H1 (cell line): ENCODE results near the gene KRT6C. TPM values are rescaled to one million over a fixed set of nuclear protein-coding genes. Genes with fewer than 3 reads are reported as not detected.

Experiments
- CTCF ChIA-PET: fragments of 300-600 bp; sonication (Branson Sonifier 250); formaldehyde crosslinking; loops from one replicate; lab custom pipeline; 2021; ENCODE audit not compliant: partially characterized antibody; lab: Charles Lee
- POLR2A ChIA-PET: fragments of 300-600 bp; sonication (Branson Sonifier 250); formaldehyde crosslinking; loops from one replicate; lab custom pipeline; 2021; ENCODE audit warnings: inconsistent platforms; ENCODE audit not compliant: partially characterized antibody; lab: Charles Lee
- DNase-seq, 2 experiments: peaks; one replicate each; pipeline versions ENCODE4 v3.0.0 to v3.0.0-alpha.2; 2010 to 2022; ENCODE audit warnings: low spot score in 2 of 2, low read depth in 1 of 2, mixed read lengths in 1 of 2
- FAIRE-seq: peaks from 2 replicates; lab custom pipeline; 2011; peaks lifted over from hg19 to GRCh38; lab: Jason Lieb, UNC
- H2AFZ ChIP-seq: 2 replicates; pipeline ENCODE4 v1.8.1; 2012; ENCODE audit warnings: low read length, inconsistent platforms
- H2AK5ac ChIP-seq: 2 replicates; pipeline ENCODE4 v1.6.1; 2013; ENCODE audit warnings: low read depth, low read length
- H2BK120ac ChIP-seq: replicated peaks from 2 replicates; pipeline ENCODE3; 2013; ENCODE audit warnings: low read depth, low read length, inconsistent platforms
- H2BK12ac ChIP-seq: 2 replicates; pipeline ENCODE4 v1.6.1; 2013; ENCODE audit warnings: low read depth, low read length
- H2BK15ac ChIP-seq: 2 replicates; pipeline ENCODE4 v1.6.1; 2013; ENCODE audit warnings: low read length
- H2BK20ac ChIP-seq: 2 replicates; pipeline ENCODE4 v1.6.1; 2013; ENCODE audit warnings: low read length
- H2BK5ac ChIP-seq: 2 replicates; pipeline ENCODE4 v1.6.1; 2013; ENCODE audit warnings: low read depth, low read length
- H3K14ac ChIP-seq: 2 replicates; pipeline ENCODE4 v1.6.1; 2013; ENCODE audit warnings: inconsistent platforms; ENCODE audit not compliant: insufficient read length
- H3K18ac ChIP-seq: 2 replicates; pipeline ENCODE4 v1.6.1; 2013; ENCODE audit warnings: low read length; ENCODE audit errors: extremely low read depth
- H3K23ac ChIP-seq: 2 replicates; pipeline ENCODE4 v1.6.1; 2013; ENCODE audit warnings: inconsistent platforms; ENCODE audit not compliant: insufficient read length
- H3K23me2 ChIP-seq: 2 replicates; pipeline ENCODE4 v1.6.1; 2013; ENCODE audit warnings: low read depth, low read length
- H3K27ac ChIP-seq: 2 replicates; pipeline ENCODE4 v1.6.1; 2011; ENCODE audit warnings: low read depth, low read length, inconsistent platforms
- H3K27me3 ChIP-seq, 4 experiments: replicated peaks in 1 of 4; 1 replicate in 1 of 4; 2 replicates in 3 of 4; pipeline versions ENCODE4 v1.6.1 to v1.8.1; 2011 to 2013; ENCODE audit warnings: low read length in 3 of 4, mild to moderate bottlenecking in 3 of 4, inconsistent platforms in 2 of 4, mixed read lengths in 2 of 4, moderate library complexity in 1 of 4; ENCODE audit not compliant: control insufficient read depth in 3 of 4, insufficient read depth in 3 of 4; ENCODE audit errors: extremely low read depth in 1 of 4
- H3K36me3 ChIP-seq, 4 experiments: 2 replicates each; pipeline versions ENCODE4 v1.6.1 to v1.8.1; 2011 to 2013; ENCODE audit warnings: mild to moderate bottlenecking in 4 of 4, low read length in 3 of 4, moderate library complexity in 2 of 4, control low read depth in 1 of 4, inconsistent platforms in 1 of 4; ENCODE audit not compliant: insufficient read depth in 4 of 4, control insufficient read depth in 2 of 4
- H3K4ac ChIP-seq: replicated peaks from 2 replicates; pipeline ENCODE3; 2013; ENCODE audit warnings: low read length, low read depth, mixed read lengths, inconsistent platforms; ENCODE audit not compliant: insufficient read length
- H3K4me1 ChIP-seq, 4 experiments: replicated peaks in 1 of 4; 1 replicate in 1 of 4; 2 replicates in 3 of 4; pipeline versions ENCODE4 v1.6.1 to v1.8.1; 2011 to 2013; ENCODE audit warnings: low read length in 3 of 4, inconsistent platforms in 2 of 4, mixed read lengths in 1 of 4; ENCODE audit not compliant: insufficient read depth in 4 of 4, control insufficient read depth in 3 of 4
- H3K4me2 ChIP-seq, 2 experiments: 2 replicates each; pipeline versions ENCODE4 v1.6.1 to v1.8.1; 2011 to 2013; ENCODE audit warnings: low read depth in 2 of 2, low read length in 2 of 2, control low read depth in 1 of 2, inconsistent platforms in 1 of 2, mild to moderate bottlenecking in 1 of 2; ENCODE audit not compliant: insufficient read depth in 1 of 2
- H3K4me3 ChIP-seq, 4 experiments: fragments of 200-600, 300-600 bp in 1 of 4; sonication (generic), shearing (Covaris generic), sonication (Bioruptor Twin) in 1 of 4; 2 replicates each; pipeline versions ENCODE4 v1.5.1 to v1.8.1; 2011 to 2016; ENCODE audit warnings: low read length in 4 of 4, low read depth in 3 of 4, control low read depth in 2 of 4, inconsistent platforms in 2 of 4, mild to moderate bottlenecking in 2 of 4, mixed read lengths in 1 of 4, moderate library complexity in 1 of 4; ENCODE audit not compliant: insufficient read depth in 2 of 4; ENCODE audit errors: extremely low read depth in 1 of 4
- H3K56ac ChIP-seq: replicated peaks from 2 replicates; pipeline ENCODE3; 2013; ENCODE audit warnings: low read depth, mild to moderate bottlenecking, mixed read lengths, low read length, inconsistent platforms; ENCODE audit not compliant: insufficient read length
- H3K79me1 ChIP-seq: 2 replicates; pipeline ENCODE4 v1.6.1; 2013; ENCODE audit warnings: low read depth, low read length, control low read depth
- H3K79me2 ChIP-seq, 2 experiments: 2 replicates each; pipeline versions ENCODE4 v1.6.1 to v1.8.1; 2012 to 2013; ENCODE audit warnings: low read length in 2 of 2, mild to moderate bottlenecking in 2 of 2, inconsistent platforms in 1 of 2; ENCODE audit not compliant: insufficient read depth in 2 of 2, control insufficient read depth in 1 of 2
- H3K9ac ChIP-seq, 4 experiments: replicated peaks in 1 of 4; 1 replicate in 1 of 4; 2 replicates in 3 of 4; pipeline versions ENCODE4 v1.6.1 to v1.8.1; 2011 to 2013; ENCODE audit warnings: low read depth in 3 of 4, low read length in 3 of 4, control low read depth in 2 of 4, mild to moderate bottlenecking in 2 of 4, moderate library complexity in 2 of 4, inconsistent platforms in 1 of 4; ENCODE audit errors: extremely low read depth in 1 of 4
- H3K9me3 ChIP-seq, 2 experiments: 2 replicates each; pipeline versions ENCODE4 v1.6.1 to v1.8.1; 2012 to 2013; ENCODE audit warnings: mild to moderate bottlenecking in 2 of 2, moderate library complexity in 2 of 2, control low read depth in 1 of 2, inconsistent platforms in 1 of 2, low read depth in 1 of 2, low read length in 1 of 2, mixed read lengths in 1 of 2; ENCODE audit not compliant: insufficient read depth in 2 of 2
- H4K20me1 ChIP-seq, 2 experiments: replicated peaks in 1 of 2; 2 replicates each; pipeline versions ENCODE3 to v1.8.1; 2011 to 2013; ENCODE audit warnings: inconsistent platforms in 2 of 2, low read length in 2 of 2, mild to moderate bottlenecking in 1 of 2; ENCODE audit not compliant: insufficient read depth in 2 of 2, control insufficient read depth in 1 of 2
- H4K5ac ChIP-seq: 2 replicates; pipeline ENCODE4 v1.6.1; 2013; ENCODE audit warnings: low read length, low read depth, mixed read lengths, inconsistent platforms; ENCODE audit not compliant: insufficient read length
- H4K8ac ChIP-seq: 2 replicates; pipeline ENCODE4 v1.8.0; 2013; ENCODE audit warnings: mild to moderate bottlenecking, moderate library complexity, low read length, inconsistent platforms; ENCODE audit not compliant: insufficient read depth; ENCODE audit errors: extremely low read depth
- H4K91ac ChIP-seq: replicated peaks from 2 replicates; pipeline ENCODE3; 2013; ENCODE audit warnings: low read length, mixed read lengths, inconsistent platforms; ENCODE audit not compliant: insufficient read length
- EP300 ChIP-seq, 2 experiments: IDR thresholded peaks; 1 replicate in 1 of 2; 2 replicates in 1 of 2; pipeline ENCODE4 v1.6.1; 2011 to 2012; ENCODE audit warnings: low read depth in 2 of 2, low read length in 2 of 2, mild to moderate bottlenecking in 2 of 2, borderline replicate concordance in 1 of 2, inconsistent platforms in 1 of 2, moderate library complexity in 1 of 2
- EZH2 ChIP-seq: fragments of 200-600 bp; sonication (generic); IDR thresholded peaks from 2 replicates; pipeline ENCODE4 v1.7.1; 2012; ENCODE audit warnings: low read depth, mild to moderate bottlenecking, moderate library complexity, low read length, inconsistent platforms; ENCODE audit not compliant: severe bottlenecking
- KDM1A ChIP-seq: fragments of 200-600, 300-600 bp; sonication (generic); IDR thresholded peaks from 2 replicates; pipeline ENCODE4 v1.7.1; 2016; ENCODE audit warnings: mild to moderate bottlenecking, low read length, borderline replicate concordance
- MAFK ChIP-seq: IDR thresholded peaks from 2 replicates; pipeline ENCODE4 v1.6.1; 2012; ENCODE audit warnings: low read depth, mild to moderate bottlenecking, improper control_type of control experiment, low read length
- NANOG ChIP-seq: IDR thresholded peaks from 2 replicates; pipeline ENCODE4 v1.6.1; 2011; ENCODE audit warnings: low read length, low read depth, mild to moderate bottlenecking, inconsistent platforms; ENCODE audit not compliant: insufficient read depth, poor library complexity, severe bottlenecking
- NRF1 ChIP-seq: IDR thresholded peaks from 2 replicates; pipeline ENCODE4 v1.6.1; 2011; ENCODE audit warnings: mild to moderate bottlenecking, low read depth, low read length, improper control_type of control experiment
- PHF8 ChIP-seq: fragments of 200-600 bp; sonication (generic); conservative IDR thresholded peaks from 2 replicates; pipeline ENCODE4 v1.7.1; 2012; ENCODE audit warnings: low read depth, mild to moderate bottlenecking, inconsistent platforms, low read length, moderate library complexity
- POLR2A ChIP-seq, 2 experiments: IDR thresholded peaks; 1 replicate in 1 of 2; 2 replicates in 1 of 2; pipeline ENCODE4 v1.6.1; 2011; ENCODE audit warnings: low read depth in 2 of 2, low read length in 2 of 2, mild to moderate bottlenecking in 2 of 2; ENCODE audit errors: control extremely low read depth in 1 of 2
- POU5F1 ChIP-seq: IDR thresholded peaks from 2 replicates; pipeline ENCODE4 v1.6.1; 2011; ENCODE audit warnings: low read depth, mild to moderate bottlenecking, low read length, moderate library complexity
- RFX5 ChIP-seq: IDR thresholded peaks from 2 replicates; pipeline ENCODE4 v1.6.1; 2011; ENCODE audit warnings: low read depth, low read length, improper control_type of control experiment, borderline replicate concordance
- RXRA ChIP-seq: IDR thresholded peaks from 2 replicates; pipeline ENCODE4 v1.6.1; 2011; ENCODE audit warnings: low read depth, mild to moderate bottlenecking, low read length, moderate library complexity; ENCODE audit not compliant: insufficient read depth
- SP2 ChIP-seq: IDR thresholded peaks from 2 replicates; pipeline ENCODE4 v1.6.1; 2012; ENCODE audit warnings: mild to moderate bottlenecking, low read length, inconsistent platforms
- TBP ChIP-seq: IDR thresholded peaks from 2 replicates; pipeline ENCODE4 v1.6.1; 2011; ENCODE audit warnings: low read depth, low read length, improper control_type of control experiment
- USF2 ChIP-seq: IDR thresholded peaks from 2 replicates; pipeline ENCODE4 v1.6.1; 2011; ENCODE audit warnings: low read length, improper control_type of control experiment
- WGBS, 2 experiments: shearing (Covaris generic) in 1 of 2; methylation state at CpG; one replicate each; pipeline versions ENCODE4 v1.1.6 to v1.1.7; 2013 to 2015; ENCODE audit warnings: low lambda C conversion rate in 2 of 2, mixed read lengths in 2 of 2, inconsistent platforms in 1 of 2, low coverage in 1 of 2, missing lambda C conversion rate in 1 of 2; ENCODE audit not compliant: insufficient replicate concordance in 2 of 2, insufficient coverage in 1 of 2, insufficient read length in 1 of 2; ENCODE audit errors: extremely low coverage in 1 of 2, missing lambda C conversion rate in 1 of 2; 5-methylcytosine and 5-hydroxymethylcytosine counted together
- polyA plus RNA-seq, 7 experiments: library from polyadenylated mRNA; depleted of rRNA in 3 of 7; stranded (reverse) in 5 of 7; unstranded in 2 of 7; fragments of >200 nt in 5 of 7; fragments of 200-250 nt in 2 of 7; gene quantifications; 1 replicate in 5 of 7; 2 replicates in 1 of 7; 4 replicates in 1 of 7; pipeline versions ENCODE4 v1.2.1 to v1.2.3, GENCODE V29; 2011 to 2013; ENCODE audit warnings: missing spikeins in 2 of 7, mixed read lengths in 2 of 7
- total RNA-seq: library from RNA; stranded (reverse); fragmentation: NEBNext Ultra II Directional; extraction: Animal tissue kit (Norgen Biotek cat#: 25700); gene quantifications from 2 replicates; pipeline ENCODE4 v1.2.1, GENCODE V29; 2021

Gene KRT6C
- total and polyA plus RNA-seq, 2 of the 8 experiments (the other 6 are each of a cell fraction or from before 2014, with no cell fraction given), result not detected

GRCh38 chr12:52487211-52487610 lies 13.6 kb upstream of the KRT6C start:
- Histone ChIP-seq H2AFZ (no peak overlapping the region), H4K91ac (no peak overlapping the region), H2BK12ac (no peak overlapping the region), H3K56ac (no peak overlapping the region), H2BK120ac (no peak overlapping the region), H3K4me1 (no peaks in the 10 kb centered on the region), H3K23me2 (no peaks in the 10 kb centered on the region), H3K4me3 (no peak overlapping the region), H3K4me2 (no peak overlapping the region), H3K36me3 (no peaks in the 10 kb centered on the region), H4K8ac (no peak overlapping the region), H3K79me2 (no peaks in the 10 kb centered on the region), H3K4ac (no peak overlapping the region), H2BK15ac (no peak overlapping the region), H3K23ac (no peak overlapping the region), H2BK5ac (no peak overlapping the region), H3K14ac (no peak overlapping the region), H2AK5ac (no peak overlapping the region), H4K20me1 (no peaks in the 10 kb centered on the region), H4K5ac (no peak overlapping the region), H3K27ac (no peak overlapping the region), H3K79me1 (no peaks in the 10 kb centered on the region), H3K27me3 (no peaks in the 10 kb centered on the region), H3K9me3 (no peaks in the 10 kb centered on the region), H3K18ac (no peak overlapping the region), H2BK20ac (no peak overlapping the region), H3K9ac (no peak overlapping the region)
- ChIA-PET POLR2A (no interaction called here), CTCF (no interaction called here)
- no peak for FAIRE-seq
- no peak for DNase-seq
- 52% methylated on average over 1 of the region's 1 CpG; no CpG with 5 or more reads in 1 of the 2 experiments for WGBS, 2 experiments
- TF ChIP-seq MAFK (no peak), EP300 (IDR thresholded peaks at IDR 0.05; ENCODE audit: borderline replicate concordance in 1 of 2, low read depth in 2 of 2, low read length in 2 of 2) (no peak), RXRA (no peak), NRF1 (no peak), NANOG (no peak), RFX5 (no peak), PHF8 (no peak), TBP (no peak), POLR2A (IDR thresholded peaks at IDR 0.05; ENCODE audit: control extremely low read depth in 1 of 2, low read depth in 2 of 2, low read length in 2 of 2) (no peak), KDM1A (no peak), USF2 (no peak), POU5F1 (no peak), EZH2 (no peak), SP2 (no peak)
